RWPE2 (cell line): ENCODE measurements around the gene SLC17A3.

Experiments used
- ATAC-seq: fragments of 200-7000 bp; cut with Tn5 transposase; 3 replicates; pipeline ENCODE4 v1.9.1; 2021; ENCODE audit warnings: low read depth
- DNase-seq: peaks from one replicate; pipeline ENCODE4 v3.0.0-alpha.2; 2020; ENCODE audit warnings: low spot score
- H3K27ac ChIP-seq: fragments of 450-650 bp; 2 replicates; pipeline ENCODE4 v1.5.1; 2017; ENCODE audit warnings: mild to moderate bottlenecking; ENCODE audit not compliant: poor library complexity, severe bottlenecking
- H3K27me3 ChIP-seq: fragments of 250-450 bp; sonication (Bioruptor Pico); 2 replicates; pipeline ENCODE4 v1.5.1; 2021; ENCODE audit warnings: mild to moderate bottlenecking, moderate library complexity; ENCODE audit not compliant: insufficient read depth, poor library complexity, severe bottlenecking
- H3K36me3 ChIP-seq: fragments of 250-450 bp; sonication (Bioruptor Pico); 2 replicates; pipeline ENCODE4 v1.5.1; 2020; ENCODE audit warnings: low read depth, mild to moderate bottlenecking, moderate library complexity
- H3K4me1 ChIP-seq: fragments of 250-450 bp; sonication (Bioruptor Pico); 2 replicates; pipeline ENCODE4 v1.5.1; 2021; ENCODE audit warnings: mild to moderate bottlenecking, moderate library complexity; ENCODE audit not compliant: insufficient read depth, poor library complexity, severe bottlenecking
- H3K4me3 ChIP-seq: fragments of 250-450 bp; sonication (Bioruptor Pico); 2 replicates; pipeline ENCODE4 v1.5.1; 2021; ENCODE audit warnings: mild to moderate bottlenecking, moderate library complexity; ENCODE audit not compliant: severe bottlenecking
- H3K9me3 ChIP-seq: fragments of 250-450 bp; sonication (Bioruptor Pico); 2 replicates; pipeline ENCODE4 v1.5.1; 2021; ENCODE audit warnings: mild to moderate bottlenecking, moderate library complexity; ENCODE audit not compliant: severe bottlenecking
- TF ChIP-seq, protein P1 (sequence below): fragments of 450-650 bp; IDR thresholded peaks from one replicate; pipeline ENCODE4 v1.5.1; 2017; ENCODE audit warnings: mild to moderate bottlenecking, moderate library complexity; ENCODE audit not compliant: poor library complexity, severe bottlenecking

The SLC17A3 gene

DNA sequence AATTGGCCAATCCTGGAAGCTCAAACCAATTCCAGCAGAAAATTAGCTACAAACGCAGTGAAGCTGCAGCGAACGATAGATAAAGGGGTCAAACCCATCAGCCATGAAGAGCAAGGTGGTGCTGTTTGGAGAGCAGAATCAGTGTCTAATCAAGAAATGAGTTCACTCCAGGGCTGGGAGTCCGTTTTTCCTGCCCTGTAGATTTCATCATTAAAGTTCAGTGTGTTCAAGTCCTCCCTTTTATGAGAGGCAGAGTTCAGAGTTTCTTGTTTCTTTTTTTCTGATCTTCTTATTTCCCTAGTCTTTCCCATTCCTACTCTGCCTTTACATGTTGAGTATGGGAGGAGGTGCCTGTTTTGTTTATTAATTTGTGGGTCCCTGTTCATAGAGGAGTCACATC lies 72.6 kb downstream of the SLC17A3 start:
- no peak for ATAC-seq
- H3K4me1 ChIP-seq, result no peaks in the 10 kb centered on the region
- H3K36me3 ChIP-seq, result no peaks in the 10 kb centered on the region
- H3K27me3 ChIP-seq, result peaks cover 8% of the 10 kb centered on the region
- no peaks in the 10 kb centered on the region for H3K9me3 ChIP-seq
- TF ChIP-seq, protein P1, sequence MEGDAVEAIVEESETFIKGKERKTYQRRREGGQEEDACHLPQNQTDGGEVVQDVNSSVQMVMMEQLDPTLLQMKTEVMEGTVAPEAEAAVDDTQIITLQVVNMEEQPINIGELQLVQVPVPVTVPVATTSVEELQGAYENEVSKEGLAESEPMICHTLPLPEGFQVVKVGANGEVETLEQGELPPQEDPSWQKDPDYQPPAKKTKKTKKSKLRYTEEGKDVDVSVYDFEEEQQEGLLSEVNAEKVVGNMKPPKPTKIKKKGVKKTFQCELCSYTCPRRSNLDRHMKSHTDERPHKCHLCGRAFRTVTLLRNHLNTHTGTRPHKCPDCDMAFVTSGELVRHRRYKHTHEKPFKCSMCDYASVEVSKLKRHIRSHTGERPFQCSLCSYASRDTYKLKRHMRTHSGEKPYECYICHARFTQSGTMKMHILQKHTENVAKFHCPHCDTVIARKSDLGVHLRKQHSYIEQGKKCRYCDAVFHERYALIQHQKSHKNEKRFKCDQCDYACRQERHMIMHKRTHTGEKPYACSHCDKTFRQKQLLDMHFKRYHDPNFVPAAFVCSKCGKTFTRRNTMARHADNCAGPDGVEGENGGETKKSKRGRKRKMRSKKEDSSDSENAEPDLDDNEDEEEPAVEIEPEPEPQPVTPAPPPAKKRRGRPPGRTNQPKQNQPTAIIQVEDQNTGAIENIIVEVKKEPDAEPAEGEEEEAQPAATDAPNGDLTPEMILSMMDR, result no peak
- H3K27ac ChIP-seq, result no peak overlapping the region
- no peak for DNase-seq
- no peak overlapping the region for H3K4me3 ChIP-seq
